HL-60/S4 treated with phorbol 12-myristate 13-acetate at 8.2 ng/mL for 4 days and 3 days (cell line): Measurements from ENCODE around the gene INTS6L.

Experiments used
- in situ Hi-C: fragments of 300-500 bp; cut with MboI; formaldehyde crosslinking; loops from 2 replicates; pipeline ENCODE4 v1.15.0; 2022; ENCODE audit warnings: low sequenced_read_pairs

Gene INTS6L

GRCh38 chrX:135521405-135522131, 1.1 kb downstream of the INTS6L start:
- in situ Hi-C loops: loop anchor here (25.0 kb wide), 1 partner anchor 109 kb away; the partner anchor contains the start of gene SMIM10L2A

GRCh38 chrX:135522132-135522530, 1.7 kb downstream of the INTS6L start:
- in situ Hi-C loops: loop anchor here (25.0 kb wide), 1 partner anchor 110 kb away; the partner anchor contains the start of gene SMIM10L2A

- in situ Hi-C loops: loop anchor here (25.0 kb wide), 1 partner anchor 111 kb away; the partner anchor contains the start of gene SMIM10L2A
These were observed 2.6 kb downstream of the INTS6L start for GRCh38 chrX:135522878-135523693.

- in situ Hi-C loops: no loop called here
These were observed 7.8 kb downstream of the INTS6L start for GRCh38 chrX:135528254-135528653.

GRCh38 chrX:135528756-135529155, 8.3 kb downstream of the INTS6L start:
- in situ Hi-C loops: no loop called here

GRCh38 chrX:135530097-135530496, 9.6 kb downstream of the INTS6L start:
- in situ Hi-C loops: no loop called here

- in situ Hi-C loops: no loop called here
These were observed 11.4 kb downstream of the INTS6L start for GRCh38 chrX:135531813-135532212.

- in situ Hi-C loops: no loop called here
These were observed 14.8 kb downstream of the INTS6L start for GRCh38 chrX:135535077-135535940.

GRCh38 chrX:135536877-135537276, 16.4 kb downstream of the INTS6L start:
- in situ Hi-C loops: no loop called here

GRCh38 chrX:135541351-135541750, 20.9 kb downstream of the INTS6L start:
- in situ Hi-C loops: no loop called here

- in situ Hi-C loops: no loop called here
These were observed 22.7 kb downstream of the INTS6L start for GRCh38 chrX:135543172-135543571.

- in situ Hi-C loops: no loop called here
These were observed 23.5 kb downstream of the INTS6L start for GRCh38 chrX:135543924-135544323.

GRCh38 chrX:135544338-135544948, 24.0 kb downstream of the INTS6L start:
- in situ Hi-C loops: no loop called here

GRCh38 chrX:135547767-135548166, 27.3 kb downstream of the INTS6L start:
- in situ Hi-C loops: no loop called here

- in situ Hi-C loops: no loop called here
These were observed 29.1 kb downstream of the INTS6L start for GRCh38 chrX:135549519-135549918.

- in situ Hi-C loops: no loop called here
These were observed 35.6 kb downstream of the INTS6L start for GRCh38 chrX:135556055-135556454.

- in situ Hi-C loops: no loop called here
These were observed 36.9 kb downstream of the INTS6L start for GRCh38 chrX:135557344-135557743.

GRCh38 chrX:135572436-135572835, 52.0 kb downstream of the INTS6L start:
- in situ Hi-C loops: no loop called here

- in situ Hi-C loops: no loop called here
These were observed 61.0 kb downstream of the INTS6L start for GRCh38 chrX:135581496-135581895.

GRCh38 chrX:135585153-135585552, 64.7 kb downstream of the INTS6L start:
- in situ Hi-C loops: no loop called here

- in situ Hi-C loops: no loop called here
These were observed 71.4 kb downstream of the INTS6L start for GRCh38 chrX:135591871-135592270.
